ENCODE measurements around the gene RABGGTB. TPM values are rescaled to one million over a fixed set of nuclear protein-coding genes. Genes with fewer than 3 reads are reported as not detected.
A peak's percentile ranks its signal among the peaks of the same experiment; 100 is the strongest.

RABGGTB gene
- total RNA-seq, 4 donors from 2014 or later = 48.7 to 74.5 (median 62.6) TPM

DNA sequence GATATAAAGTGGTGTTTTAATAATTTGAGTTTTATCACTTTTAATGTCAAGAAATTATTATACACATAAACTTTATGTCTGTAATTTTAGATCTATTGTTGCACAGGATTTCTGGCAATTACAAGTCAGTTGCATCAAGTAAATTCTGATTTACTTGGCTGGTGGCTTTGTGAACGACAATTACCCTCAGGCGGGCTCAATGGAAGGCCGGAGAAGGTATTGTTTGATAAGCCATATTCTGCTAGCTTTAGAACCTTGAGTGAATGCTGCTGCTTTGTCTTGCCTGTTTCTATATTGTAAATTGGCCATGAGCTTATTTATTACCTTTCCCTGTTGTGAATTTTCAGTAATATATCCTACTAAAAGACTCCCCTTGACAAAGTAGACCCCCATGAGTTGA lies 6.0 kb downstream of the RABGGTB start:
- ATAC-seq = no peak

DNA sequence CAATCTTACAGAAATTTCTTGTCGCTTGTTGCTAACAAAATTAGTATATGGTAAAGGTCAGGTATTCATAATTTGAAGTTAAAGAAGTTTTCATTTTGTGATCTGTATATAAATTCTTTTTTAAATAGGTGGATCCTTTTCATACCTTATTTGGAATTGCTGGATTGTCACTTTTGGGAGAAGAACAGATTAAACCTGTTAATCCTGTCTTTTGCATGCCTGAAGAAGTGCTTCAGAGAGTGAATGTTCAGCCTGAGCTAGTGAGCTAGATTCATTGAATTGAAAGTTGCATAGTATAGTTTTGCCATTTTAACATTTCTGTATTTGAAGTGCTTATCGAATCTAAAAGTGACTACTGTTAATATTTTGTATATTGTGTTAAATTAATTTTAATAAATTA lies 8.3 kb downstream of the RABGGTB start:
- Histone ChIP-seq H3K9me3 (no peaks in the 10 kb centered on the region), H3K27me3 (no peaks in the 10 kb centered on the region), H3K4me1 (peaks cover 19 to 30% of the 10 kb centered on the region in 2 donors), H3K36me3 (peaks cover 8 to 76% of the 10 kb centered on the region in 2 donors), H3K4me3 (no peak overlapping the region), H3K27ac (no peak overlapping the region)
- no peak for DNase-seq
- TF ChIP-seq POLR2A (IDR thresholded peaks at IDR 0.05) = no peak
- intact Hi-C loops (cut with DNase I; ENCODE audit: low total_unique reads) (no loop called here), in situ Hi-C loops (cut with MboI; ENCODE audit: low sequenced_read_pairs in 4 of 4) (no loop called here)
- no peak for ATAC-seq

More for the DNA sequence above, 6.0 kb downstream of the RABGGTB start:
- no peak overlapping the region for H3K4me3 ChIP-seq
- in situ Hi-C loops (cut with MboI; ENCODE audit: low sequenced_read_pairs in 4 of 4) = no loop called here
- intact Hi-C loops (cut with DNase I; ENCODE audit: low total_unique reads) = no loop called here
- H3K27ac ChIP-seq = peak overlapping the region; percentile 13 to 93 (median 89)
- peaks cover 41 to 51% of the 10 kb centered on the region in 2 donors for H3K4me1 ChIP-seq
- no peaks in the 10 kb centered on the region for H3K27me3 ChIP-seq
- TF ChIP-seq, protein P1, sequence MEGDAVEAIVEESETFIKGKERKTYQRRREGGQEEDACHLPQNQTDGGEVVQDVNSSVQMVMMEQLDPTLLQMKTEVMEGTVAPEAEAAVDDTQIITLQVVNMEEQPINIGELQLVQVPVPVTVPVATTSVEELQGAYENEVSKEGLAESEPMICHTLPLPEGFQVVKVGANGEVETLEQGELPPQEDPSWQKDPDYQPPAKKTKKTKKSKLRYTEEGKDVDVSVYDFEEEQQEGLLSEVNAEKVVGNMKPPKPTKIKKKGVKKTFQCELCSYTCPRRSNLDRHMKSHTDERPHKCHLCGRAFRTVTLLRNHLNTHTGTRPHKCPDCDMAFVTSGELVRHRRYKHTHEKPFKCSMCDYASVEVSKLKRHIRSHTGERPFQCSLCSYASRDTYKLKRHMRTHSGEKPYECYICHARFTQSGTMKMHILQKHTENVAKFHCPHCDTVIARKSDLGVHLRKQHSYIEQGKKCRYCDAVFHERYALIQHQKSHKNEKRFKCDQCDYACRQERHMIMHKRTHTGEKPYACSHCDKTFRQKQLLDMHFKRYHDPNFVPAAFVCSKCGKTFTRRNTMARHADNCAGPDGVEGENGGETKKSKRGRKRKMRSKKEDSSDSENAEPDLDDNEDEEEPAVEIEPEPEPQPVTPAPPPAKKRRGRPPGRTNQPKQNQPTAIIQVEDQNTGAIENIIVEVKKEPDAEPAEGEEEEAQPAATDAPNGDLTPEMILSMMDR (IDR thresholded peaks at IDR 0.05 in 4 of 5, conservative IDR thresholded peaks at IDR 0.05 in 1 of 5) = no peak
- no peak for TF ChIP-seq POLR2A (IDR thresholded peaks at IDR 0.05)
- H3K36me3 ChIP-seq = peaks cover 8 to 67% of the 10 kb centered on the region in 2 donors
- no peaks in the 10 kb centered on the region for H3K9me3 ChIP-seq
- DNase-seq = no peak

DNA sequence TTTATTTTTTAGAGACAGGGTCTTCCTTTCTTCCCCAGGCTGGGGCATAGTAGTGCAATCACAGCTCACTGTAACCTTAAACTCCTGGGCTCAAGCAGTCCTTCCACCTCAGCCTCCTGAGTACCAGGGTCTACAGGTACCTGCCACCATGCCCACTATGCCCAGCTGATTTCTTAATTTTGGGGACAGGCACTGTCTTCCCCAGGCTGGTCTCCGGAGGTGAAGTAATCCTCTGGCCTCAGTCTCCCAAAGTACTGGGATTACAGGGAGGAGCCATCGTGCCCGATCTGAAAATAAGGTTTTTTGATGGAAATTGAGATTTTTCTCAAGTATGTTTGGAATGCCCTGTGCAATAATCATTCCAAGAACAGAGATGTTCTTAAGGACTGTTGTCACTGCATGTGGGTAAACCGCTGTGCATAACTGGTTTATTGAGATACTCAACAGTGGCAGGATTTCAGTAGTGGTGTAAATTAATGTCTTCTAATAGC lies 9.7 kb downstream of the RABGGTB start:
- intact Hi-C loops (cut with DNase I; ENCODE audit: low total_unique reads) = no loop called here
- DNase-seq = no peak
- H3K27ac ChIP-seq = no peak overlapping the region
- peaks cover 5 to 16% of the 10 kb centered on the region in 2 donors for H3K4me1 ChIP-seq
- in situ Hi-C loops (cut with MboI; ENCODE audit: low sequenced_read_pairs in 4 of 4) = no loop called here
- no peak overlapping the region for H3K4me3 ChIP-seq
- no peaks in the 10 kb centered on the region for H3K9me3 ChIP-seq
- H3K27me3 ChIP-seq = no peaks in the 10 kb centered on the region
- no peak for ATAC-seq
- peaks cover 8 to 84% of the 10 kb centered on the region in 2 donors for H3K36me3 ChIP-seq
- TF ChIP-seq POLR2A (IDR thresholded peaks at IDR 0.05) = no peak
- TF ChIP-seq, protein P1 (IDR thresholded peaks at IDR 0.05 in 4 of 5, conservative IDR thresholded peaks at IDR 0.05 in 1 of 5) = no peak

DNA sequence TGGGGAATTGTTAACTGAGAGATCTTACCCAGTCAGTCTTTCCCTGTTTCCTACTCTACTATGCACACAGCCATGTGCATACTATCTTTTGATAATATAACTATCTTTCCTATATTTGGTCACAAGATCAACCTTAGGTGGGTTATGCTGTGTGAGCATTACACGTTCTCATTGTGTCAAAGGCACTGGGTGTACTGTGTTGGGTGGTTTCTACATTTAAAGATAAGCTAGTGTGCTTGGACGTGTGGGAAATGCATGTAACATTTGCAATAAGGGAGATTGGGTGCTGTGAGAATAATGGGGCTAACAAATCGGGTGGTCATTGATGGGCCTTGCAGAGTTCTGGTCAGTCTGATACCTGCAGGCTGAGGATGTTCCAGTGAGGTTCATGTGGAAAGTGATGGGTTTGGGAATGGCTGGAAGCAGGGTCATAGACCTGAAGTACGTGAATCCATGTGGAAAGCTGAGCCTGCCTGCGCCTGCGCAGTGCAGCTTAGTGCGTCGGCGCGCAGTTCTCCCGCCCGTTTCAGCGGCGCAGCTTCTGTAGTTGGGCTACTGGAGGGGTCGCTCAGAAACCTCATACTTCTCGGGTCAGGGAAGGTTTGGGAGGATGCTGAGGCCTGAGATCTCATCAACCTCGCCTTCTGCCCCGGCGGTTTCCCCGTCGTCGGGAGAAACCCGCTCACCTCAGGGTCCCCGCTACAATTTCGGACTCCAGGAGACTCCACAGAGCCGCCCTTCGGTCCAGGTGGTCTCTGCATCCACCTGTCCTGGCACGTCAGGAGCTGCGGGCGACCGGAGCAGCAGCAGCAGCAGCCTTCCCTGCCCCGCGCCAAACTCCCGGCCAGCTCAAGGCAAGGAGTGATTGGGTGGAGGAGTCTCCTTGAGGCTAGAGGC lies 10.6 kb downstream of the RABGGTB start, which contains the start of gene MSH4:
TSS of gene MSH4 (plus strand) at position 507 of the 897 bp plus-strand sequence. CDS start at position 611, 104 bp downstream.
- Histone ChIP-seq H3K4me1 (peaks cover 0 to 8% of the 10 kb centered on the region in 2 donors), H3K36me3 (peaks cover 7 to 81% of the 10 kb centered on the region in 2 donors), H3K4me3 (no peak within 1 kb of the TSS), H3K27me3 (no peaks in the 10 kb centered on the region), H3K27ac (no peak within 1 kb of the TSS), H3K9me3 (no peaks in the 10 kb centered on the region)
- ATAC-seq (no peak), DNase-seq (no peak)
- intact Hi-C loops (cut with DNase I; ENCODE audit: low total_unique reads) = no loop called here
- TF ChIP-seq, protein P1 (IDR thresholded peaks at IDR 0.05 in 4 of 5, conservative IDR thresholded peaks at IDR 0.05 in 1 of 5) = no peak
- no peak for TF ChIP-seq POLR2A (IDR thresholded peaks at IDR 0.05)
- in situ Hi-C loops (cut with MboI; ENCODE audit: low sequenced_read_pairs in 4 of 4) = no loop called here

DNA sequence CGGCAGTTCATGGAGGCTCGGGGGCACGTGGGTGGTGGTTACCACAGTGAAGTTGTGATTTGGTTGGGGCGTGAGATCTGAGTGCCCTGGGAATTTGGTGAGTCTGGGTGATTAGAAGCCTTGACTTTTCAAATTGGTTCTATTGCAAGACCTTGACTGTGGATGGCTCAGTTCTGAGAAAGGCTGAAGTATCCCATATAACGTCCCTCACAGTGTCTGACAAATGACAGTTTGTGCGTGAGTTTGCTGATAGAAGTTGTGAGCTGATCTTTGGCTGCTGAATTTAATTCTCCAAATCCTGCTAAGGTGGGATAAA lies 11.2 kb downstream of the RABGGTB start:
- in situ Hi-C loops (cut with MboI; ENCODE audit: low sequenced_read_pairs in 4 of 4) (no loop called here), intact Hi-C loops (cut with DNase I; ENCODE audit: low total_unique reads) (no loop called here)
- no peak for DNase-seq
- no peak for ATAC-seq
- no peaks in the 10 kb centered on the region for H3K9me3 ChIP-seq
- H3K27me3 ChIP-seq = no peaks in the 10 kb centered on the region
- peaks cover 5 to 75% of the 10 kb centered on the region in 2 donors for H3K36me3 ChIP-seq
- peaks cover 0 to 2% of the 10 kb centered on the region in 2 donors for H3K4me1 ChIP-seq
- TF ChIP-seq, protein P1 (IDR thresholded peaks at IDR 0.05 in 4 of 5, conservative IDR thresholded peaks at IDR 0.05 in 1 of 5) = no peak
- no peak for TF ChIP-seq POLR2A (IDR thresholded peaks at IDR 0.05)
- no peak overlapping the region for H3K4me3 ChIP-seq
- no peak overlapping the region for H3K27ac ChIP-seq

Measured in gastrocnemius medialis (tissue), 4 donors.